DND-41 (cell line): Measurements from ENCODE around the gene ZCCHC24.

ENCODE experiments used
- CTCF ChIP-seq: IDR thresholded peaks from 2 replicates; pipeline ENCODE4 v1.5.1; 2012; ENCODE audit warnings: borderline replicate concordance, low read length, moderate library complexity, mild to moderate bottlenecking; ENCODE audit not compliant: poor library complexity, severe bottlenecking; ENCODE audit errors: extremely low read depth
- EZH2 ChIP-seq: IDR thresholded peaks from 3 replicates; pipeline ENCODE4 v1.6.1; 2012; ENCODE audit warnings: borderline replicate concordance, low read depth, mild to moderate bottlenecking, moderate library complexity, low read length, inconsistent platforms; ENCODE audit not compliant: severe bottlenecking

- TF ChIP-seq CTCF (no peak), EZH2 (no peak)
Observed at GRCh38 chr10:79465341-79465740, 19.9 kb upstream of the ZCCHC24 start.
